Measurements from ENCODE around the gene GLYAT.

DNA sequence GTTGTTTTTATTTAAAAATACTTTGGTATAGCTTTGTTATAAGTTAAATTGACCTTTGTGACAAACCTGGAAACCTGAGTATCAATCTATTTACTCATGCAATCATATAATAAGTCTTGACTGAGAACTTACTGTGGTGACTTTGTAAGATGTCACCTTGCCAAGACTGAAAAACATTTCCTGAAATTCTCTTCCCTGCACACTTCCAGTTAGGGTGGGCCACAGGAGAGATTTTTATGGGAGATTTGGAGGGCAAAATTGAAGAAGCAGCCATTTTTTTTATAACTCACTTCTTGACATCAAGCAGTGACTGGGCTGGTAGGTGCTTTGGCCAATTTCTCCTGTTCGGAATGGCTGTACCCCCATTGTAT, 31.4 kb upstream of the GLYAT start:
- TF ChIP-seq, protein P1, sequence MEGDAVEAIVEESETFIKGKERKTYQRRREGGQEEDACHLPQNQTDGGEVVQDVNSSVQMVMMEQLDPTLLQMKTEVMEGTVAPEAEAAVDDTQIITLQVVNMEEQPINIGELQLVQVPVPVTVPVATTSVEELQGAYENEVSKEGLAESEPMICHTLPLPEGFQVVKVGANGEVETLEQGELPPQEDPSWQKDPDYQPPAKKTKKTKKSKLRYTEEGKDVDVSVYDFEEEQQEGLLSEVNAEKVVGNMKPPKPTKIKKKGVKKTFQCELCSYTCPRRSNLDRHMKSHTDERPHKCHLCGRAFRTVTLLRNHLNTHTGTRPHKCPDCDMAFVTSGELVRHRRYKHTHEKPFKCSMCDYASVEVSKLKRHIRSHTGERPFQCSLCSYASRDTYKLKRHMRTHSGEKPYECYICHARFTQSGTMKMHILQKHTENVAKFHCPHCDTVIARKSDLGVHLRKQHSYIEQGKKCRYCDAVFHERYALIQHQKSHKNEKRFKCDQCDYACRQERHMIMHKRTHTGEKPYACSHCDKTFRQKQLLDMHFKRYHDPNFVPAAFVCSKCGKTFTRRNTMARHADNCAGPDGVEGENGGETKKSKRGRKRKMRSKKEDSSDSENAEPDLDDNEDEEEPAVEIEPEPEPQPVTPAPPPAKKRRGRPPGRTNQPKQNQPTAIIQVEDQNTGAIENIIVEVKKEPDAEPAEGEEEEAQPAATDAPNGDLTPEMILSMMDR (conservative IDR thresholded peaks at IDR 0.05; ENCODE audit: low read length) = no peak
- TF ChIP-seq EZH2phosphoT487 (IDR thresholded peaks at IDR 0.05; ENCODE audit: borderline replicate concordance) = no peak
